Gastroesophageal sphincter (tissue), 3 donors: ENCODE measurements around the gene SYNCRIP.

Experiments
- EP300 ChIP-seq: sonication (generic); formaldehyde crosslinking; IDR thresholded peaks from one replicate; pipeline ENCODE4 v1.6.1; 2017; ENCODE audit warnings: antibody characterized with exemption, mild to moderate bottlenecking
- POLR2A ChIP-seq, 2 donors: fragments of 450-650 bp; IDR thresholded peaks; one replicate each; pipeline ENCODE4 v1.6.1; 2017; ENCODE audit warnings: antibody characterized with exemption in 2 of 2, mild to moderate bottlenecking in 2 of 2, moderate library complexity in 1 of 2
- POLR2AphosphoS5 ChIP-seq: sonication (generic); formaldehyde crosslinking; IDR thresholded peaks from one replicate; pipeline ENCODE4 v1.6.1; 2017; ENCODE audit warnings: antibody characterized with exemption
- TF ChIP-seq, protein P1 (sequence below), 4 experiments: fragments of 200-600 bp in 2 of 4; fragments of 450-650 bp in 2 of 4; sonication (generic) in 1 of 4; IDR thresholded peaks; one replicate each; pipeline ENCODE4 v1.5.1; 2017 to 2019; ENCODE audit warnings: antibody characterized with exemption in 4 of 4, mild to moderate bottlenecking in 2 of 4, moderate library complexity in 2 of 4

DNA sequence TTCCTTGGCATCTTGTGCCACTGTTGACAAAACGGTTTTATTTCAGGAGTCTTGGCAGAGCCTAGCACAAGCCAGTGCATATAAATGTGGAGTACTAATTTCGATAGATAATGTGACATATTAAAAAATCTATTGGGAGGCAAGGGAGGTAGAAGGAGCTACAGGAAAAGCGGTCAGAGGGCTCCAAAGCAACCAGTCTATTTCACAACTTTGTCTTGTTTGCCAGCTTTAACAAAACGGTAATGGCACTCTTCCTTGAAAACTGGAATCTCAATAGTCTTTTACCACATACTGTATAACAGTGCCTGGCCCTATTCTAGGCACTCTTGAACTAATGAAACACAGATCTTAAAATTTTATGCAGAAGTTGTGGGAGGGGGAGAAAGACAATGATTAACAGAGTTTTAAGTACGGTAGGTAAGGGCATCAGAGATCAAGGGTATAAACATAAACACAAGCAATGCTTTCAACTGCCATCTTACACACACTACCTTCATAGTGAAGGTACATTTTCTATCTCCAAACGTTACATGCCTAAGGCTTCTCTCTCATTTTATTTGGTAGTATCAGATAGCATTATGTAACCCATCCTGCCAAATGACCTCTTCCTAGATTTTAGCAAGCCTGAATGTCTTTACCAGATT, 33.5 kb upstream of the SYNCRIP start:
- TF ChIP-seq, protein P1, sequence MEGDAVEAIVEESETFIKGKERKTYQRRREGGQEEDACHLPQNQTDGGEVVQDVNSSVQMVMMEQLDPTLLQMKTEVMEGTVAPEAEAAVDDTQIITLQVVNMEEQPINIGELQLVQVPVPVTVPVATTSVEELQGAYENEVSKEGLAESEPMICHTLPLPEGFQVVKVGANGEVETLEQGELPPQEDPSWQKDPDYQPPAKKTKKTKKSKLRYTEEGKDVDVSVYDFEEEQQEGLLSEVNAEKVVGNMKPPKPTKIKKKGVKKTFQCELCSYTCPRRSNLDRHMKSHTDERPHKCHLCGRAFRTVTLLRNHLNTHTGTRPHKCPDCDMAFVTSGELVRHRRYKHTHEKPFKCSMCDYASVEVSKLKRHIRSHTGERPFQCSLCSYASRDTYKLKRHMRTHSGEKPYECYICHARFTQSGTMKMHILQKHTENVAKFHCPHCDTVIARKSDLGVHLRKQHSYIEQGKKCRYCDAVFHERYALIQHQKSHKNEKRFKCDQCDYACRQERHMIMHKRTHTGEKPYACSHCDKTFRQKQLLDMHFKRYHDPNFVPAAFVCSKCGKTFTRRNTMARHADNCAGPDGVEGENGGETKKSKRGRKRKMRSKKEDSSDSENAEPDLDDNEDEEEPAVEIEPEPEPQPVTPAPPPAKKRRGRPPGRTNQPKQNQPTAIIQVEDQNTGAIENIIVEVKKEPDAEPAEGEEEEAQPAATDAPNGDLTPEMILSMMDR (IDR thresholded peaks at IDR 0.05), result no peak
- TF ChIP-seq POLR2A (IDR thresholded peaks at IDR 0.05) (no peak), EP300 (no peak), POLR2AphosphoS5 (peak; percentile 15)
